K562 (cell line): Measurements from ENCODE around the gene PANK2. TPM values are rescaled to one million over a fixed set of nuclear protein-coding genes. Genes with fewer than 3 reads are reported as not detected.

Experiments used
- CTBP1 ChIP-seq: fragments of 450-650 bp; IDR thresholded peaks from 2 replicates; pipeline ENCODE4 v1.6.1; 2016; ENCODE audit warnings: borderline replicate concordance
- ELF1 ChIP-seq: fragments of 200-800 bp; sonication (Bioruptor generic); IDR thresholded peaks from 2 replicates; pipeline ENCODE4 v1.6.1; 2016; ENCODE audit warnings: missing genetic modification characterization, missing compliant biosample characterization
- ZNF134 ChIP-seq: fragments of 250-450 bp; sonication (Bioruptor Pico); conservative IDR thresholded peaks from 2 replicates; pipeline ENCODE4 v1.4.0; 2020
- polyA plus RNA-seq, 8 experiments: library from polyadenylated mRNA; depleted of rRNA in 4 of 8; stranded (reverse) in 5 of 8; unstranded in 3 of 8; fragments of >200 nt; fragmentation: Nextera tagmentation in 2 of 8; fragmentation: Illumina TruSeq in 1 of 8; extraction: Ambion mirVana in 2 of 8; extraction: Trizol in 1 of 8; gene quantifications; 2 replicates each; pipeline versions ENCODE4 v1.2.1 to v1.2.3, GENCODE V29; 2011 to 2014; ENCODE audit warnings: inconsistent platforms in 1 of 8, missing spikeins in 1 of 8
- total RNA-seq, 7 experiments: library from RNA; depleted of rRNA in 6 of 7; stranded (reverse); fragments of >200 nt in 6 of 7; fragmentation: Illumina TruSeq in 2 of 7; extraction: Trizol in 2 of 7; gene quantifications; 2 replicates each; pipeline versions ENCODE4 v1.2.1 to v1.2.3, GENCODE V29; 2011 to 2021; ENCODE audit warnings: low replicate concordance in 1 of 7
- TF ChIP-seq, protein P1 (sequence below): fragments of 250-450 bp; sonication (Bioruptor Pico); IDR thresholded peaks from 2 replicates; pipeline ENCODE4 v1.4.0; 2020; ENCODE audit warnings: mild to moderate bottlenecking, moderate library complexity
- TF ChIP-seq, protein P2 (sequence below), 2 experiments: fragments of 450-650 bp; formaldehyde crosslinking in 1 of 2; IDR thresholded peaks; 2 replicates each; pipeline versions ENCODE4 v1.4.0 to v1.6.1; 2014 to 2020; ENCODE audit warnings: mild to moderate bottlenecking in 2 of 2, borderline replicate concordance in 1 of 2, low read depth in 1 of 2
- TF ChIP-seq, protein P3 (sequence below): fragments of 450-650 bp; formaldehyde crosslinking; IDR thresholded peaks from 2 replicates; pipeline ENCODE4 v1.4.0; 2020; ENCODE audit warnings: mild to moderate bottlenecking, moderate library complexity
- TF ChIP-seq, protein P4 (sequence below): fragments of 450-650 bp; IDR thresholded peaks from 2 replicates; pipeline ENCODE4 v1.6.1; 2018; ENCODE audit warnings: mild to moderate bottlenecking, low read depth; ENCODE audit not compliant: partially characterized antibody

PANK2 gene
- total and polyA plus RNA-seq, 9 of the 15 experiments (the other 6 are each of a cell fraction or from before 2014, with no cell fraction given), result 14.9 to 43.5 (median 31.4) TPM

DNA sequence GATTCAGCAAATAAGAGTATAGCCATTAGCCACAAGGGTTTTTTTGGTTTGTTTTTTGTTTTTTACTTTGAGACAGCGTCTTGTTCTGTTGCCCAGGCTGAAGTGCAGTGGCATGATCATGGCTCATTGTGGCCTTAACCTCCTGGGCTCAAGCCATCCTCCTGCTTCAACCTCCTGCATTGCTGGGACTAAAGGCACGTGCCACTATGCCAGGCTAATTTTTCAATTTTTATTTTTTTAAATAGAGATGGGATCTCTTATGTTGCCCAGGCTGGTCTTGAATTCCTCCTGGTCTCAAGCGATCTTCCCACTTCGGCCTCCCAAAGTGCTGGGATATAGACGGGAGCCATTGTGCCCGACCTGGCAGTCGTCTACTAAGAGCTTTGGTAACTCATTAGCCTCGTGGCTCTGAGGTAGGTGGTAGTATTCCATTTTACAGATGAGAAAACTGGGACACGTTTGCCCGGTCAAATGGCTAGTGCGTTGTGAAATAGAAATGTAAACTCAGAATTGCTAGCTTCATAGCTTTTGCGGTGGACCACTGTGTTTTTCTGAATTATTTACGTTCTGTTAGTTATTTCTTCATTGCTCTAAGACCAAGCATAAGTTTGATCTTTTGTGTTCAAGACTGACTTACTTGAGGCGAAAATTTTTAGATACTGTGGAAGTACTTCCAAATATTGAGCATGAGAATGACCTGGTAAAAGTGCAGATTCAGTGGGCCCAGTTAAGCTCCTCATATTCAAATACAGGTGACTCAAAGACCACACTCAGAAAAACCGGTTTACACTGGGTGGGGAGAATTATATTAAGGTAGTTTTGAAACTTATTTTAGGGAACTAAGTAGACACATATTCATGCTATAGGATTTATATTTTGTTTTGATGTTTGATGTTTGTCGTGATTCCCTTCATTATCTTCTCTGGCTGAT lies 2.1 kb downstream of the PANK2 start (continued):
- TF ChIP-seq, protein P1, sequence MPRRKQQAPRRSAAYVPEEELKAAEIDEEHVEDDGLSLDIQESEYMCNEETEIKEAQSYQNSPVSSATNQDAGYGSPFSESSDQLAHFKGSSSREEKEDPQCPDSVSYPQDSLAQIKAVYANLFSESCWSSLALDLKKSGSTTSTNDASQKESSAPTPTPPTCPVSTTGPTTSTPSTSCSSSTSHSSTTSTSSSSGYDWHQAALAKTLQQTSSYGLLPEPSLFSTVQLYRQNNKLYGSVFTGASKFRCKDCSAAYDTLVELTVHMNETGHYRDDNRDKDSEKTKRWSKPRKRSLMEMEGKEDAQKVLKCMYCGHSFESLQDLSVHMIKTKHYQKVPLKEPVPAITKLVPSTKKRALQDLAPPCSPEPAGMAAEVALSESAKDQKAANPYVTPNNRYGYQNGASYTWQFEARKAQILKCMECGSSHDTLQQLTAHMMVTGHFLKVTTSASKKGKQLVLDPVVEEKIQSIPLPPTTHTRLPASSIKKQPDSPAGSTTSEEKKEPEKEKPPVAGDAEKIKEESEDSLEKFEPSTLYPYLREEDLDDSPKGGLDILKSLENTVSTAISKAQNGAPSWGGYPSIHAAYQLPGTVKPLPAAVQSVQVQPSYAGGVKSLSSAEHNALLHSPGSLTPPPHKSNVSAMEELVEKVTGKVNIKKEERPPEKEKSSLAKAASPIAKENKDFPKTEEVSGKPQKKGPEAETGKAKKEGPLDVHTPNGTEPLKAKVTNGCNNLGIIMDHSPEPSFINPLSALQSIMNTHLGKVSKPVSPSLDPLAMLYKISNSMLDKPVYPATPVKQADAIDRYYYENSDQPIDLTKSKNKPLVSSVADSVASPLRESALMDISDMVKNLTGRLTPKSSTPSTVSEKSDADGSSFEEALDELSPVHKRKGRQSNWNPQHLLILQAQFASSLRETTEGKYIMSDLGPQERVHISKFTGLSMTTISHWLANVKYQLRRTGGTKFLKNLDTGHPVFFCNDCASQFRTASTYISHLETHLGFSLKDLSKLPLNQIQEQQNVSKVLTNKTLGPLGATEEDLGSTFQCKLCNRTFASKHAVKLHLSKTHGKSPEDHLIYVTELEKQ (CRISPR knock-in tag), result no peak
- TF ChIP-seq, protein P2, sequence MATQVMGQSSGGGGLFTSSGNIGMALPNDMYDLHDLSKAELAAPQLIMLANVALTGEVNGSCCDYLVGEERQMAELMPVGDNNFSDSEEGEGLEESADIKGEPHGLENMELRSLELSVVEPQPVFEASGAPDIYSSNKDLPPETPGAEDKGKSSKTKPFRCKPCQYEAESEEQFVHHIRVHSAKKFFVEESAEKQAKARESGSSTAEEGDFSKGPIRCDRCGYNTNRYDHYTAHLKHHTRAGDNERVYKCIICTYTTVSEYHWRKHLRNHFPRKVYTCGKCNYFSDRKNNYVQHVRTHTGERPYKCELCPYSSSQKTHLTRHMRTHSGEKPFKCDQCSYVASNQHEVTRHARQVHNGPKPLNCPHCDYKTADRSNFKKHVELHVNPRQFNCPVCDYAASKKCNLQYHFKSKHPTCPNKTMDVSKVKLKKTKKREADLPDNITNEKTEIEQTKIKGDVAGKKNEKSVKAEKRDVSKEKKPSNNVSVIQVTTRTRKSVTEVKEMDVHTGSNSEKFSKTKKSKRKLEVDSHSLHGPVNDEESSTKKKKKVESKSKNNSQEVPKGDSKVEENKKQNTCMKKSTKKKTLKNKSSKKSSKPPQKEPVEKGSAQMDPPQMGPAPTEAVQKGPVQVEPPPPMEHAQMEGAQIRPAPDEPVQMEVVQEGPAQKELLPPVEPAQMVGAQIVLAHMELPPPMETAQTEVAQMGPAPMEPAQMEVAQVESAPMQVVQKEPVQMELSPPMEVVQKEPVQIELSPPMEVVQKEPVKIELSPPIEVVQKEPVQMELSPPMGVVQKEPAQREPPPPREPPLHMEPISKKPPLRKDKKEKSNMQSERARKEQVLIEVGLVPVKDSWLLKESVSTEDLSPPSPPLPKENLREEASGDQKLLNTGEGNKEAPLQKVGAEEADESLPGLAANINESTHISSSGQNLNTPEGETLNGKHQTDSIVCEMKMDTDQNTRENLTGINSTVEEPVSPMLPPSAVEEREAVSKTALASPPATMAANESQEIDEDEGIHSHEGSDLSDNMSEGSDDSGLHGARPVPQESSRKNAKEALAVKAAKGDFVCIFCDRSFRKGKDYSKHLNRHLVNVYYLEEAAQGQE (IDR thresholded peaks at IDR 0.05; ENCODE audit: borderline replicate concordance), result peak; percentile 26
- TF ChIP-seq, protein P2 (CRISPR knock-in tag; IDR thresholded peaks at IDR 0.05; ENCODE audit: low read depth), result no peak
- TF ChIP-seq, protein P3, sequence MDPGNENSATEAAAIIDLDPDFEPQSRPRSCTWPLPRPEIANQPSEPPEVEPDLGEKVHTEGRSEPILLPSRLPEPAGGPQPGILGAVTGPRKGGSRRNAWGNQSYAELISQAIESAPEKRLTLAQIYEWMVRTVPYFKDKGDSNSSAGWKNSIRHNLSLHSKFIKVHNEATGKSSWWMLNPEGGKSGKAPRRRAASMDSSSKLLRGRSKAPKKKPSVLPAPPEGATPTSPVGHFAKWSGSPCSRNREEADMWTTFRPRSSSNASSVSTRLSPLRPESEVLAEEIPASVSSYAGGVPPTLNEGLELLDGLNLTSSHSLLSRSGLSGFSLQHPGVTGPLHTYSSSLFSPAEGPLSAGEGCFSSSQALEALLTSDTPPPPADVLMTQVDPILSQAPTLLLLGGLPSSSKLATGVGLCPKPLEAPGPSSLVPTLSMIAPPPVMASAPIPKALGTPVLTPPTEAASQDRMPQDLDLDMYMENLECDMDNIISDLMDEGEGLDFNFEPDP, result no peak
- TF ChIP-seq CTBP1, result no peak
- TF ChIP-seq, protein P4, sequence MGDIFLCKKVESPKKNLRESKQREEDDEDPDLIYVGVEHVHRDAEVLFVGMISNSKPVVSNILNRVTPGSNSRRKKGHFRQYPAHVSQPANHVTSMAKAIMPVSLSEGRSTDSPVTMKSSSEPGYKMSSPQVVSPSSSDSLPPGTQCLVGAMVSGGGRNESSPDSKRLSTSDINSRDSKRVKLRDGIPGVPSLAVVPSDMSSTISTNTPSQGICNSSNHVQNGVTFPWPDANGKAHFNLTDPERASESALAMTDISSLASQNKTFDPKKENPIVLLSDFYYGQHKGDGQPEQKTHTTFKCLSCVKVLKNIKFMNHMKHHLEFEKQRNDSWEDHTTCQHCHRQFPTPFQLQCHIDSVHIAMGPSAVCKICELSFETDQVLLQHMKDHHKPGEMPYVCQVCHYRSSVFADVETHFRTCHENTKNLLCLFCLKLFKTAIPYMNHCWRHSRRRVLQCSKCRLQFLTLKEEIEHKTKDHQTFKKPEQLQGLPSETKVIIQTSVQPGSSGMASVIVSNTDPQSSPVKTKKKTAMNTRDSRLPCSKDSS, result no peak
- TF ChIP-seq ZNF134 (CRISPR knock-in tag), result no peak
- TF ChIP-seq ELF1 (tag), result no peak
